Loucy (cell line): ENCODE results near the gene CBLC.

ENCODE experiments used
- EZH2phosphoT487 ChIP-seq: fragments of 200-600 bp; IDR thresholded peaks from 2 replicates; pipeline ENCODE4 v1.6.1; 2018; ENCODE audit warnings: antibody characterized with exemption, mild to moderate bottlenecking, moderate library complexity, borderline replicate concordance
- TF ChIP-seq, protein P1 (sequence below): fragments of 200-600 bp; sonication (generic); conservative IDR thresholded peaks from 2 replicates; pipeline ENCODE4 v1.5.1; 2014; ENCODE audit warnings: mild to moderate bottlenecking, antibody characterized with exemption, low read length

- TF ChIP-seq, protein P1, sequence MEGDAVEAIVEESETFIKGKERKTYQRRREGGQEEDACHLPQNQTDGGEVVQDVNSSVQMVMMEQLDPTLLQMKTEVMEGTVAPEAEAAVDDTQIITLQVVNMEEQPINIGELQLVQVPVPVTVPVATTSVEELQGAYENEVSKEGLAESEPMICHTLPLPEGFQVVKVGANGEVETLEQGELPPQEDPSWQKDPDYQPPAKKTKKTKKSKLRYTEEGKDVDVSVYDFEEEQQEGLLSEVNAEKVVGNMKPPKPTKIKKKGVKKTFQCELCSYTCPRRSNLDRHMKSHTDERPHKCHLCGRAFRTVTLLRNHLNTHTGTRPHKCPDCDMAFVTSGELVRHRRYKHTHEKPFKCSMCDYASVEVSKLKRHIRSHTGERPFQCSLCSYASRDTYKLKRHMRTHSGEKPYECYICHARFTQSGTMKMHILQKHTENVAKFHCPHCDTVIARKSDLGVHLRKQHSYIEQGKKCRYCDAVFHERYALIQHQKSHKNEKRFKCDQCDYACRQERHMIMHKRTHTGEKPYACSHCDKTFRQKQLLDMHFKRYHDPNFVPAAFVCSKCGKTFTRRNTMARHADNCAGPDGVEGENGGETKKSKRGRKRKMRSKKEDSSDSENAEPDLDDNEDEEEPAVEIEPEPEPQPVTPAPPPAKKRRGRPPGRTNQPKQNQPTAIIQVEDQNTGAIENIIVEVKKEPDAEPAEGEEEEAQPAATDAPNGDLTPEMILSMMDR = no peak
- no peak for TF ChIP-seq EZH2phosphoT487
These were observed 14.6 kb downstream of the CBLC start for GRCh38 chr19:44792281-44792680.
